ENCODE results near the gene GNAQ. TPM values are rescaled to one million over a fixed set of nuclear protein-coding genes. Genes with fewer than 3 reads are reported as not detected.

Gene GNAQ
- total RNA-seq, 2 donors from 2014 or later, result 12.8 to 18.5 TPM

- no peak for ATAC-seq (replicated peaks)
- no peak overlapping the region for H3K4me3 Mint-ChIP-seq
- peaks cover 5% of the 10 kb centered on the region for H3K36me3 Mint-ChIP-seq (ENCODE audit: low read depth)
- no peak overlapping the region for H3K27ac Mint-ChIP-seq
- H3K27me3 Mint-ChIP-seq, result no peaks in the 10 kb centered on the region
- no peaks in the 10 kb centered on the region for H3K9me3 Mint-ChIP-seq
- H3K4me1 Mint-ChIP-seq, result peaks cover 38% of the 10 kb centered on the region
Observed at GRCh38 chr9:78025186-78025585, 6.4 kb downstream of the GNAQ start.

- H3K27me3 Mint-ChIP-seq, result no peaks in the 10 kb centered on the region
- ATAC-seq (replicated peaks), result no peak
- peaks cover 5% of the 10 kb centered on the region for H3K36me3 Mint-ChIP-seq (ENCODE audit: low read depth)
- H3K4me3 Mint-ChIP-seq, result no peak overlapping the region
- peaks cover 23% of the 10 kb centered on the region for H3K4me1 Mint-ChIP-seq
- H3K9me3 Mint-ChIP-seq, result no peaks in the 10 kb centered on the region
- no peak overlapping the region for H3K27ac Mint-ChIP-seq
Observed at GRCh38 chr9:78023003-78023741, 8.4 kb downstream of the GNAQ start.

GRCh38 chr9:78021697-78022096 is 9.9 kb downstream of the GNAQ start:
- Mint-ChIP-seq H3K36me3 (ENCODE audit: low read depth) (peaks cover 5% of the 10 kb centered on the region), H3K9me3 (no peaks in the 10 kb centered on the region), H3K27me3 (no peaks in the 10 kb centered on the region), H3K4me1 (peaks cover 28% of the 10 kb centered on the region), H3K4me3 (no peak overlapping the region), H3K27ac (no peak overlapping the region)
- ATAC-seq (replicated peaks), result no peak

- ATAC-seq (replicated peaks), result no peak
- peak overlapping the region; percentile 28 for H3K4me3 Mint-ChIP-seq
- peaks cover 19% of the 10 kb centered on the region for H3K4me1 Mint-ChIP-seq
- H3K9me3 Mint-ChIP-seq, result no peaks in the 10 kb centered on the region
- peaks cover 5% of the 10 kb centered on the region for H3K36me3 Mint-ChIP-seq (ENCODE audit: low read depth)
- H3K27me3 Mint-ChIP-seq, result no peaks in the 10 kb centered on the region
- peak overlapping the region; percentile 40 for H3K27ac Mint-ChIP-seq
Observed at GRCh38 chr9:78017190-78017693, 14.4 kb downstream of the GNAQ start.

GRCh38 chr9:78015241-78015640 is 16.4 kb downstream of the GNAQ start:
- ATAC-seq (replicated peaks), result no peak
- no peaks in the 10 kb centered on the region for H3K27me3 Mint-ChIP-seq
- no peaks in the 10 kb centered on the region for H3K9me3 Mint-ChIP-seq
- H3K27ac Mint-ChIP-seq, result no peak overlapping the region
- no peaks in the 10 kb centered on the region for H3K36me3 Mint-ChIP-seq (ENCODE audit: low read depth)
- H3K4me3 Mint-ChIP-seq, result no peak overlapping the region
- peaks cover 28% of the 10 kb centered on the region for H3K4me1 Mint-ChIP-seq

- H3K36me3 Mint-ChIP-seq (ENCODE audit: low read depth), result no peaks in the 10 kb centered on the region
- ATAC-seq (replicated peaks), result no peak
- no peak overlapping the region for H3K4me3 Mint-ChIP-seq
- H3K9me3 Mint-ChIP-seq, result no peaks in the 10 kb centered on the region
- H3K4me1 Mint-ChIP-seq, result peaks cover 29% of the 10 kb centered on the region
- no peak overlapping the region for H3K27ac Mint-ChIP-seq
- H3K27me3 Mint-ChIP-seq, result no peaks in the 10 kb centered on the region
Observed at GRCh38 chr9:78014776-78015175, 16.8 kb downstream of the GNAQ start.

GRCh38 chr9:78013934-78014333 is 17.7 kb downstream of the GNAQ start:
- peaks cover 34% of the 10 kb centered on the region for H3K4me1 Mint-ChIP-seq
- no peaks in the 10 kb centered on the region for H3K36me3 Mint-ChIP-seq (ENCODE audit: low read depth)
- no peak overlapping the region for H3K4me3 Mint-ChIP-seq

GRCh38 chr9:78011049-78011448 is 20.6 kb downstream of the GNAQ start:
- Mint-ChIP-seq H3K4me3 (peak overlapping the region; percentile 64), H3K9me3 (no peaks in the 10 kb centered on the region), H3K4me1 (peaks cover 29% of the 10 kb centered on the region), H3K27ac (peak overlapping the region; percentile 83), H3K27me3 (no peaks in the 10 kb centered on the region), H3K36me3 (ENCODE audit: low read depth) (no peaks in the 10 kb centered on the region)
- ATAC-seq (replicated peaks), result no peak

More at GRCh38 chr9:78013934-78014333, 17.7 kb downstream of the GNAQ start:
- no peaks in the 10 kb centered on the region for H3K27me3 Mint-ChIP-seq
- no peak overlapping the region for H3K27ac Mint-ChIP-seq
- ATAC-seq (replicated peaks), result no peak
- no peaks in the 10 kb centered on the region for H3K9me3 Mint-ChIP-seq

GRCh38 chr9:78010445-78010844 is 21.2 kb downstream of the GNAQ start:
- Mint-ChIP-seq H3K36me3 (ENCODE audit: low read depth) (no peaks in the 10 kb centered on the region), H3K27ac (peak overlapping the region; percentile 83), H3K4me1 (peaks cover 29% of the 10 kb centered on the region), H3K4me3 (peak overlapping the region; percentile 64), H3K27me3 (no peaks in the 10 kb centered on the region), H3K9me3 (no peaks in the 10 kb centered on the region)
- ATAC-seq (replicated peaks), result peak; percentile 48

GRCh38 chr9:78009186-78009585 is 22.4 kb downstream of the GNAQ start:
- Mint-ChIP-seq H3K27ac (peak overlapping the region; percentile 83), H3K4me1 (peaks cover 35% of the 10 kb centered on the region), H3K4me3 (peak overlapping the region; percentile 64), H3K36me3 (ENCODE audit: low read depth) (no peaks in the 10 kb centered on the region), H3K9me3 (no peaks in the 10 kb centered on the region), H3K27me3 (no peaks in the 10 kb centered on the region)
- ATAC-seq (replicated peaks), result no peak

- Mint-ChIP-seq H3K27ac (no peak overlapping the region), H3K4me3 (no peak overlapping the region), H3K4me1 (peaks cover 40% of the 10 kb centered on the region), H3K36me3 (ENCODE audit: low read depth) (no peaks in the 10 kb centered on the region), H3K27me3 (no peaks in the 10 kb centered on the region), H3K9me3 (no peaks in the 10 kb centered on the region)
- no peak for ATAC-seq (replicated peaks)
Observed at GRCh38 chr9:78006734-78007133, 24.9 kb downstream of the GNAQ start.

GRCh38 chr9:78005231-78006002 is 26.2 kb downstream of the GNAQ start:
- H3K4me1 Mint-ChIP-seq, result peaks cover 27% of the 10 kb centered on the region
- no peak for ATAC-seq (replicated peaks)

GRCh38 chr9:78004478-78005229 is 27.0 kb downstream of the GNAQ start:
- Mint-ChIP-seq H3K27me3 (no peaks in the 10 kb centered on the region), H3K4me1 (peaks cover 20% of the 10 kb centered on the region), H3K36me3 (ENCODE audit: low read depth) (no peaks in the 10 kb centered on the region), H3K4me3 (no peak overlapping the region), H3K9me3 (no peaks in the 10 kb centered on the region), H3K27ac (no peak overlapping the region)
- ATAC-seq (replicated peaks), result no peak

More at GRCh38 chr9:78005231-78006002, 26.2 kb downstream of the GNAQ start:
- no peak overlapping the region for H3K27ac Mint-ChIP-seq
- no peaks in the 10 kb centered on the region for H3K9me3 Mint-ChIP-seq
- H3K27me3 Mint-ChIP-seq, result no peaks in the 10 kb centered on the region
- no peak overlapping the region for H3K4me3 Mint-ChIP-seq
- no peaks in the 10 kb centered on the region for H3K36me3 Mint-ChIP-seq (ENCODE audit: low read depth)

GRCh38 chr9:78003730-78004129 is 27.9 kb downstream of the GNAQ start:
- Mint-ChIP-seq H3K4me3 (no peak overlapping the region), H3K4me1 (peaks cover 23% of the 10 kb centered on the region), H3K36me3 (ENCODE audit: low read depth) (peaks cover 6% of the 10 kb centered on the region), H3K27ac (no peak overlapping the region), H3K9me3 (no peaks in the 10 kb centered on the region), H3K27me3 (no peaks in the 10 kb centered on the region)
- no peak for ATAC-seq (replicated peaks)
